ENCODE results near the gene ITGA3. TPM values are rescaled to one million over a fixed set of nuclear protein-coding genes. Genes with fewer than 3 reads are reported as not detected.

The ITGA3 gene
- total and polyA plus RNA-seq, 2 of the 13 experiments (the other 11 are each of a cell fraction or from before 2014, with no cell fraction given), result 0.48 to 0.69 TPM

DNA sequence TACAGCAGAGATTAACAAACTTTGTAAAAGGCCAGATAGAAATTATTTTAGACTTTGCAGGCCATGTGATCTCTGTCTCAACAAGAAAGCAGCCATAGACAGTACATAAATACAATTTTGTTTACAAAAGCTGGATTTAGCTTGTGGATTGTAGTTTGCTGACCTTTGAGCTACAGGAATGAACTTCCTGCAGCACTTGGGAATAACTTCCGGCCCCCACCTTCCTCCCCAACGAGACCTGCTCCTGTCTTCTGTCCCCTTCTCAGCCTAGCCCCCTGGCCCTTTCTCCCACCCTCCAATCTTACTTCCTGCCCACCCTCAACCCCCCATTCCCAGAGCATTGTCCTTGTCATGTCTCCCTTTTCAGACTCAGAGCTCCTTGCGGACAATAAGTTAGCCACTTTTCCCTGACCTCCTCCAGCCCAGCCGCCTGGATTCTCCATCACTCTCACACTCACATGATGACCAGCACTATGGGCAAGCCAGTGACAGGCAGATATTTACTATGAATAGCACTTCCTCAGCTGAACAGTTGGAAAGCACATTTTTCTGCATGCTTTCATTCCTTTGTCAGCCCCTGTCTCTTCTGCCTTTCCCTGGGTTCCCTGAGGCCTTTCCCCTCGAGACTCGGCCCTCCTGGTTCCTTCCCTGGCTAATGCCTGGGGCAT lies 33.3 kb upstream of the ITGA3 start (continued):
- TF ChIP-seq, protein P1, sequence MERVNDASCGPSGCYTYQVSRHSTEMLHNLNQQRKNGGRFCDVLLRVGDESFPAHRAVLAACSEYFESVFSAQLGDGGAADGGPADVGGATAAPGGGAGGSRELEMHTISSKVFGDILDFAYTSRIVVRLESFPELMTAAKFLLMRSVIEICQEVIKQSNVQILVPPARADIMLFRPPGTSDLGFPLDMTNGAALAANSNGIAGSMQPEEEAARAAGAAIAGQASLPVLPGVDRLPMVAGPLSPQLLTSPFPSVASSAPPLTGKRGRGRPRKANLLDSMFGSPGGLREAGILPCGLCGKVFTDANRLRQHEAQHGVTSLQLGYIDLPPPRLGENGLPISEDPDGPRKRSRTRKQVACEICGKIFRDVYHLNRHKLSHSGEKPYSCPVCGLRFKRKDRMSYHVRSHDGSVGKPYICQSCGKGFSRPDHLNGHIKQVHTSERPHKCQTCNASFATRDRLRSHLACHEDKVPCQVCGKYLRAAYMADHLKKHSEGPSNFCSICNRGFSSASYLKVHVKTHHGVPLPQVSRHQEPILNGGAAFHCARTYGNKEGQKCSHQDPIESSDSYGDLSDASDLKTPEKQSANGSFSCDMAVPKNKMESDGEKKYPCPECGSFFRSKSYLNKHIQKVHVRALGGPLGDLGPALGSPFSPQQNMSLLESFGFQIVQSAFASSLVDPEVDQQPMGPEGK (CRISPR knock-in tag; IDR thresholded peaks at IDR 0.05), result peak; percentile 65
- TF ChIP-seq ZNF572 (CRISPR knock-in tag; IDR thresholded peaks at IDR 0.05), result no peak
- TF ChIP-seq, protein P2, sequence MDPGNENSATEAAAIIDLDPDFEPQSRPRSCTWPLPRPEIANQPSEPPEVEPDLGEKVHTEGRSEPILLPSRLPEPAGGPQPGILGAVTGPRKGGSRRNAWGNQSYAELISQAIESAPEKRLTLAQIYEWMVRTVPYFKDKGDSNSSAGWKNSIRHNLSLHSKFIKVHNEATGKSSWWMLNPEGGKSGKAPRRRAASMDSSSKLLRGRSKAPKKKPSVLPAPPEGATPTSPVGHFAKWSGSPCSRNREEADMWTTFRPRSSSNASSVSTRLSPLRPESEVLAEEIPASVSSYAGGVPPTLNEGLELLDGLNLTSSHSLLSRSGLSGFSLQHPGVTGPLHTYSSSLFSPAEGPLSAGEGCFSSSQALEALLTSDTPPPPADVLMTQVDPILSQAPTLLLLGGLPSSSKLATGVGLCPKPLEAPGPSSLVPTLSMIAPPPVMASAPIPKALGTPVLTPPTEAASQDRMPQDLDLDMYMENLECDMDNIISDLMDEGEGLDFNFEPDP (CRISPR knock-in tag; conservative IDR thresholded peaks at IDR 0.05), result 0 out of 2 replicates have a peak, but pooled peaks have one; percentile 22
- TF ChIP-seq GABPB1 (CRISPR knock-in tag; IDR thresholded peaks at IDR 0.05), result peak; percentile 71
- no peak for TF ChIP-seq KLF9 (CRISPR knock-in tag; IDR thresholded peaks at IDR 0.05; ENCODE audit: low read depth)
- TF ChIP-seq, protein P3, sequence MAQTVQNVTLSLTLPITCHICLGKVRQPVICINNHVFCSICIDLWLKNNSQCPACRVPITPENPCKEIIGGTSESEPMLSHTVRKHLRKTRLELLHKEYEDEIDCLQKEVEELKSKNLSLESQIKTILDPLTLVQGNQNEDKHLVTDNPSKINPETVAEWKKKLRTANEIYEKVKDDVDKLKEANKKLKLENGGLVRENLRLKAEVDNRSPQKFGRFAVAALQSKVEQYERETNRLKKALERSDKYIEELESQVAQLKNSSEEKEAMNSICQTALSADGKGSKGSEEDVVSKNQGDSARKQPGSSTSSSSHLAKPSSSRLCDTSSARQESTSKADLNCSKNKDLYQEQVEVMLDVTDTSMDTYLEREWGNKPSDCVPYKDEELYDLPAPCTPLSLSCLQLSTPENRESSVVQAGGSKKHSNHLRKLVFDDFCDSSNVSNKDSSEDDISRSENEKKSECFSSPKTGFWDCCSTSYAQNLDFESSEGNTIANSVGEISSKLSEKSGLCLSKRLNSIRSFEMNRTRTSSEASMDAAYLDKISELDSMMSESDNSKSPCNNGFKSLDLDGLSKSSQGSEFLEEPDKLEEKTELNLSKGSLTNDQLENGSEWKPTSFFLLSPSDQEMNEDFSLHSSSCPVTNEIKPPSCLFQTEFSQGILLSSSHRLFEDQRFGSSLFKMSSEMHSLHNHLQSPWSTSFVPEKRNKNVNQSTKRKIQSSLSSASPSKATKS (CRISPR knock-in tag; IDR thresholded peaks at IDR 0.05), result no peak
- TF ChIP-seq TBP (CRISPR knock-in tag; IDR thresholded peaks at IDR 0.05), result no peak
- TF ChIP-seq GABPA (IDR thresholded peaks at IDR 0.05; ENCODE audit: low read depth, low read length), result peak; percentile 58
- peak; percentile 87 for TF ChIP-seq GABPA (CRISPR knock-in tag; IDR thresholded peaks at IDR 0.05; ENCODE audit: low read depth)
- TF ChIP-seq HNF4A (CRISPR knock-in tag; IDR thresholded peaks at IDR 0.05), result peak; percentile 45
- TF ChIP-seq RCOR2 (CRISPR knock-in tag; IDR thresholded peaks at IDR 0.05), result no peak
- TF ChIP-seq NR2C2 (CRISPR knock-in tag; IDR thresholded peaks at IDR 0.05; ENCODE audit: borderline replicate concordance), result peak; percentile 70
- TF ChIP-seq BRCA1 (CRISPR knock-in tag; IDR thresholded peaks at IDR 0.05), result no peak
- no peak for TF ChIP-seq ZNF430 (CRISPR knock-in tag; IDR thresholded peaks at IDR 0.05)
- TF ChIP-seq ZNF83 (CRISPR knock-in tag; IDR thresholded peaks at IDR 0.05; ENCODE audit: borderline replicate concordance), result no peak
